ENCODE data around the gene IDE.

Gene IDE

GRCh38 chr10:92567952-92568600 is 5.8 kb downstream of the IDE start:
- peak; percentile 54 for DNase-seq (ENCODE audit: low spot score)

- no peak for DNase-seq (ENCODE audit: low spot score)
Measured at GRCh38 chr10:92562424-92562823, 11.5 kb downstream of the IDE start.

GRCh38 chr10:92559046-92559445 is 14.8 kb downstream of the IDE start:
- no peak for DNase-seq (ENCODE audit: low spot score)

GRCh38 chr10:92553959-92554358 is 19.9 kb downstream of the IDE start:
- no peak for DNase-seq (ENCODE audit: low spot score)

- DNase-seq (ENCODE audit: low spot score): no peak
Measured at GRCh38 chr10:92552310-92552709, 21.6 kb downstream of the IDE start.

GRCh38 chr10:92550924-92551323 is 23.0 kb downstream of the IDE start:
- DNase-seq (ENCODE audit: low spot score): no peak

GRCh38 chr10:92547676-92548075 is 26.2 kb downstream of the IDE start:
- no peak for DNase-seq (ENCODE audit: low spot score)

GRCh38 chr10:92545556-92545955 is 28.3 kb downstream of the IDE start:
- no peak for DNase-seq (ENCODE audit: low spot score)

GRCh38 chr10:92544296-92544695 is 29.6 kb downstream of the IDE start:
- DNase-seq (ENCODE audit: low spot score): no peak

GRCh38 chr10:92542458-92542857 is 31.4 kb downstream of the IDE start:
- DNase-seq (ENCODE audit: low spot score): no peak

- no peak for DNase-seq (ENCODE audit: low spot score)
Measured at GRCh38 chr10:92541583-92541982, 32.3 kb downstream of the IDE start.

- no peak for DNase-seq (ENCODE audit: low spot score)
Measured at GRCh38 chr10:92538231-92538958, 35.5 kb downstream of the IDE start.

- DNase-seq (ENCODE audit: low spot score): no peak
Measured at GRCh38 chr10:92530891-92531535, 42.9 kb downstream of the IDE start.

GRCh38 chr10:92530421-92530820 is 43.5 kb downstream of the IDE start:
- DNase-seq (ENCODE audit: low spot score): no peak

- no peak for DNase-seq (ENCODE audit: low spot score)
Measured at GRCh38 chr10:92527716-92528115, 46.2 kb downstream of the IDE start.

GRCh38 chr10:92523639-92524038 is 50.3 kb downstream of the IDE start:
- no peak for DNase-seq (ENCODE audit: low spot score)

GRCh38 chr10:92517034-92517655 is 56.7 kb downstream of the IDE start:
- DNase-seq (ENCODE audit: low spot score): peak; percentile 72

- no peak for DNase-seq (ENCODE audit: low spot score)
Measured at GRCh38 chr10:92508866-92509265, 65.0 kb downstream of the IDE start.

GRCh38 chr10:92506336-92506735 is 67.6 kb downstream of the IDE start:
- no peak for DNase-seq (ENCODE audit: low spot score)

- no peak for DNase-seq (ENCODE audit: low spot score)
Measured at GRCh38 chr10:92505044-92505443, 68.8 kb downstream of the IDE start.

GRCh38 chr10:92502296-92502808 is 71.5 kb downstream of the IDE start:
- no peak for DNase-seq (ENCODE audit: low spot score)

- DNase-seq (ENCODE audit: low spot score): no peak
Measured at GRCh38 chr10:92493362-92493761, 80.5 kb downstream of the IDE start.

Measured in activated CD4-positive, alpha-beta T cell treated with anti-CD3 and anti-CD28 coated beads, Interleukin-2, Interleukin-4, amounts not matched to agents 100 ng/mL and 50 ng/mL, durations not matched to agents 16 hours and 8 hours (primary cell).